RPMI8226 (cell line): ENCODE results near the gene RICTOR.

Experiments
- DNase-seq: peaks from one replicate; pipeline ENCODE4 v3.0.0-alpha.2; 2015

RICTOR gene, protein sequence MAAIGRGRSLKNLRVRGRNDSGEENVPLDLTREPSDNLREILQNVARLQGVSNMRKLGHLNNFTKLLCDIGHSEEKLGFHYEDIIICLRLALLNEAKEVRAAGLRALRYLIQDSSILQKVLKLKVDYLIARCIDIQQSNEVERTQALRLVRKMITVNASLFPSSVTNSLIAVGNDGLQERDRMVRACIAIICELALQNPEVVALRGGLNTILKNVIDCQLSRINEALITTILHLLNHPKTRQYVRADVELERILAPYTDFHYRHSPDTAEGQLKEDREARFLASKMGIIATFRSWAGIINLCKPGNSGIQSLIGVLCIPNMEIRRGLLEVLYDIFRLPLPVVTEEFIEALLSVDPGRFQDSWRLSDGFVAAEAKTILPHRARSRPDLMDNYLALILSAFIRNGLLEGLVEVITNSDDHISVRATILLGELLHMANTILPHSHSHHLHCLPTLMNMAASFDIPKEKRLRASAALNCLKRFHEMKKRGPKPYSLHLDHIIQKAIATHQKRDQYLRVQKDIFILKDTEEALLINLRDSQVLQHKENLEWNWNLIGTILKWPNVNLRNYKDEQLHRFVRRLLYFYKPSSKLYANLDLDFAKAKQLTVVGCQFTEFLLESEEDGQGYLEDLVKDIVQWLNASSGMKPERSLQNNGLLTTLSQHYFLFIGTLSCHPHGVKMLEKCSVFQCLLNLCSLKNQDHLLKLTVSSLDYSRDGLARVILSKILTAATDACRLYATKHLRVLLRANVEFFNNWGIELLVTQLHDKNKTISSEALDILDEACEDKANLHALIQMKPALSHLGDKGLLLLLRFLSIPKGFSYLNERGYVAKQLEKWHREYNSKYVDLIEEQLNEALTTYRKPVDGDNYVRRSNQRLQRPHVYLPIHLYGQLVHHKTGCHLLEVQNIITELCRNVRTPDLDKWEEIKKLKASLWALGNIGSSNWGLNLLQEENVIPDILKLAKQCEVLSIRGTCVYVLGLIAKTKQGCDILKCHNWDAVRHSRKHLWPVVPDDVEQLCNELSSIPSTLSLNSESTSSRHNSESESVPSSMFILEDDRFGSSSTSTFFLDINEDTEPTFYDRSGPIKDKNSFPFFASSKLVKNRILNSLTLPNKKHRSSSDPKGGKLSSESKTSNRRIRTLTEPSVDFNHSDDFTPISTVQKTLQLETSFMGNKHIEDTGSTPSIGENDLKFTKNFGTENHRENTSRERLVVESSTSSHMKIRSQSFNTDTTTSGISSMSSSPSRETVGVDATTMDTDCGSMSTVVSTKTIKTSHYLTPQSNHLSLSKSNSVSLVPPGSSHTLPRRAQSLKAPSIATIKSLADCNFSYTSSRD (N-terminal part only)

DNA sequence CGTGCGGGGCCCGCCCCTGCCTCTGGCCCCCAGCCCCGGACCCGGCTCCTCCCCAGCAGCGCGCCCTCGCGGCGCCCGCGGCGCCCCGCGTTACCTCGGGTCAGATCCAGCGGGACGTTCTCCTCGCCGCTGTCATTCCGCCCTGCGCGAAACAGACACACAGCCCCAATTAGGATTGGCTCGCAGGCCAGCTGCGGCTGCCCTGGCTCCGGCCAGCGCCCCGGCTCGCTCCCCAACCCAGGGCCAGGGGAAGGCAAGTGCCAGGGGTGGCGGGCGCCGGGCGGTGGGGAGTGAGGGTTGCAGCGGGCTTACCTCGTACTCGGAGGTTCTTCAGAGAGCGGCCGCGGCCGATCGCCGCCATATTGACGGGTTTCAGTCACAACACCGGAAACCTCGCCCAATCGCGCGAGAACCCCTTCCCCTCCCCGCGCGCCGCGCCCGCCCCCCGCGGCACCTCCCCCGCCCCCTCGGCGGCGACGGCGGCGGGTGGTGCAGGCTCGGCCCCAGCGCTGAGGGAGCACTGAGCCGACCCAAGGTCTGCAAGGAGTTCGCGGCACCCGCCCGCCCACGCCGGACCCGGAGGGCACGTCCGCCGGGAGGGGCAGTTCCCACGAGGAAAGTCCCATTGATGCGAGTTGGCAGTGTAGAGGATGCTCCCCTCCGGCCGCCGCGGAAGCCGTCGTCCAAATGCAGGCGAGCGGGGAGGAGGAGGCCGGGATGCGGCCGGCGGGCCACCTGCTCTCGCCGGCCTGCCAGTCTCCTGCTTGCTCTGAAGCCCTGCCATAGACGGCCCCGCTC, at the start of gene RICTOR:
Gene RICTOR (minus strand): TSS at position 383 of the 798 bp plus-strand sequence. CDS start 22 bp downstream, at position 361.
- peak; percentile 96 for DNase-seq

DNA sequence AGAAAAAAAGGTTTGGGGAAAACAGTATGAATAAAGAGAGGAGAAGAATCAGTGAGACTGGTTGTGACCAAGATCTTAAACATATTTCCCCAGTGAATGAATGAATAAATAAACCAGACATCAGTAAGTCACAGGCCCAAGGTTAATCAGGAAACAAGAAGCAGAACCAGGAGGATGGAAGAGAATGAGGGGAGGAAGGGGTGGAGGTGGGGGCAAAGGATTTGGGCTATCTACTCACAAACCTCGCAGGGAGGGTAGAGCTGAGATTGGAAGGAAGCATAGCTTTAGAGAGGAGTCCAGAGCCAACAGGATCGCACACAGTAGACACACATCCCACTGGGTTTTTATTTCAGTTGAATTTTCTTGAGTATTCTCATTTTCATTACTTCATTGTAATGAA, 47.7 kb upstream of the RICTOR start:
- DNase-seq = no peak

DNA sequence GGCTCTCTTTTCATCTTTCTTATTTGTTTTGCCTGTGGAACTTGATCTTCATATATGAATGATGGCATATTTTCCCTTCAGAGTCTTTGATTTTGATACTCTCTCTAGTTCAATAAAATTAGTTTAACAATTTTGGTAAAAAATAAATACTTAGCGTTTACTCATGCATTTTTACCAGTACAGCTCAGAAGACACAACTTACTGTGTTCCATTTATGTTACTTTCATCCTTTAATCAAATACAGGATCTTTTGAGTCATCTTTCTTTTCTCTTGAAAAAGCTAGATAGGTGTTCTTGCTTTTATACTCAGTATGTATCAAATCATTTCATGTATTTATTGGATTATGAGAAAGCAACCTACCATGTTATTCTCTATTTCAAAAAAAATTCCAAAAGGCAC, 47.1 kb upstream of the RICTOR start:
- DNase-seq = no peak

DNA sequence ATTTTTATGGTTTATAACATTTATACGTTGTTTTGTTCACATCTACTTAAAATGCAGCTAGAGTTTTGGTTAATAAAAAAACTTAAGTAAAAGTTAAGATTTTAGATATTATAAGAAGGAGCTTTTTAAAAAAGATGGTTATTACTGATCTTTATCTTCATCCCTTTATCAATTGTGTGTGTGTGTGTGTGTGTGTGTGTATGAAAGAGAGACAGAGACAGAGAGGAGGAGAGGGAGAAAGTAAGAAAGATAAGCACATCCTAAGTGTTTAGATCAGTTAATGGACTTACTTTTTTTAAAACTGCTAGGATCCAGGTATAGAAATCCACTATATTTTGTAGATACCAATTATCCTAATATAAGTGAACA, 45.8 kb upstream of the RICTOR start:
- DNase-seq = no peak

DNA sequence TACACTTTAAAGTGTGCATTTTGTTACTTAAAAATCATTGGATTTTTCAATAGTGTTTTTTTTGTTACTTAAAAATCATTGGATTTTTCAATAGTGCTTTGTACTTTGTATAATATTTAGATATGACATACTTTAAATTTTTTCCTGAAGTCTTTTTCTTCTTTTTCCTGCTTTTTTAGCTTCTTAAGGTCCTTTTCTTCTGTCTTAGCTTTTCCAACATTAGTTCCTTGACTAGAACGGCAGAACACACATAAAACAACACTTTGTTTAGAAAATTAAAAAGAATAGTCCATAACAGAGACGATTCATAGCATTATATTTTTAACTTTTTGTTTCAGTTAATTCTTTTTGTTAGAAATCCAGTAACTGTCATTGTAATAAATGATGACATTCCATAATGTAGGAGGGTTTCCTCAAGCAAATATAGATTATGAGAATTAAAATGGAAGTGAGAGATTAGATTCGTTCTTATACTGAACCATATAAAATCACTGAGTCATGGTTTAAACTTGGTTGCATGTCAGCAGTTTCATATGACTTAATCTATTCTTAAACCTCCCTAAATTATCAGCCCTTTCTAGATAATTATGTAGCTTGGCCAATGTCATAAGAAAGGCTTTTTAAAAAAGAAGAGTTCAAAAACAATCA, 45.3 kb upstream of the RICTOR start:
- no peak for DNase-seq

DNA sequence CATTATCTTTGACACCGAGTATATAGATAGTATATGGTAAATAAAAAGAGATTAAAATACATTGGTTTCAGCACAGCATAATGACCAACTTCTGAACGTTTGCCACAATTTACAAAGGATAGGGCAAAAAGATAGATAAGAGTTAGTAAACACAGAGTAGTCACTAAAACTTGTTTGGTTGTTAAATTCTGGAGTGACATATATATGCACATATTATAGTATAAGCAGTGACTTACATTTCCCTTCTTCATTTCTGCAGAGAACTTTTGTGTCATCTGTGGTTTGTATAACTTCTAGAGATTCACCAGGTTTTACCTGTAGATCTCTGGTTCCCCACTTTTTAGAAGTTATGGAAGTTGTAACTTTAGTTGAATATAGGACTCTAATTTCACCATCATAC, 44.4 kb upstream of the RICTOR start:
- DNase-seq = no peak

DNA sequence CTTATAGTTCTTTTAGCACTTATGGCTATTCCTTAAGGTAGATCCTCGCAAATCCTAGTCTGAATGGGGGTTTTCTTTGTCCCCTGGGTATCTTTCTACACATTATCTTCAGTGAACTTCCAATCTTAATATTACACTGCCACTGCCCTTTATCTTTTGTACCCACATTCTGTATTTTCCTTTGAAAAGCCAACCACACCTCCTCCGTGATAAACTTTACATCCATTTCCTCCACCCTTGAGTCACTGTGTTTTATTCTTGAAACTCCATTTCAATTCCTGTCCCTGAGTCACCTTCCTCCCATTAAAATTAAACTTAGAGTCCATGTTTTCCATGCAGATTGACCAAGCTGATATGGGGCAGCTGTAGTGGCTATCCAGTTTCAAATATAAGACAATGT, 43.2 kb upstream of the RICTOR start:
- DNase-seq = no peak

DNA sequence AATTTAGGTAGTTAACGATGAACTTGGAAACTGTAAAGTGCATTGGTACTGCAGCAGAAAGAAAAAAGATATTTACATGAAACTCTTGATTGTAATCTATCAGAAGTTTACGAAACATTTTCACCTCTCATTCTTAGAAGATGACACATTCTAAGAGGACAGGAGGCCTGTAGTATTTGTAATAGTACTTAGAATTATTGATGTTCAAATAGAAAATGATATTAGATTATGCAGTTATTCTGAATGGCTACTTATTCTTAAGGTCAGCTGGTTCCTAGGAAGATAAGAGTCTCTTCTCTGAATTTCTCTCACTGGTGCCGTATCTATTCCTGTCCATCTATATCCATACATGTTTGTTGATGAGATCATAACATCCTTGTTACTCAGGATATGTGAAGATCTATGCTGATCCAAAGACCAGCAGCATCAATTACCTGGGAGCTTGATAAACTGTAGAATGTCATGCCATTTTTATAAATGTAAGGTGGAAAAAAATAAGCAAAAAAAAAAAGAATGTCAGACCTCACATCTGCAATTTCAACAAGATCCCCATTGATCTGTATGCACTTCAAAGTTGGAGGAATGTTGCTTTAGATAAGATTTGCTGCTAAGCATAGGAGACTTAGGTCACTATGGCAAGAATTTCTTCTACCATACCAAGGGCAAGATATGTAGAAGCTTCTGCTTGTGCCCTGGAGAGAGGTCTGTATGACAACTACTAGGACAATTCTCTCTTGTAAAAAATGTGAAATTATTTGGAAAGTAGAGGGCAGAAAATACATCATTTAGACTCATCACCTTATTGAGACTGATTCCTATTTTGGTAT, 42.4 kb upstream of the RICTOR start:
- DNase-seq = no peak

DNA sequence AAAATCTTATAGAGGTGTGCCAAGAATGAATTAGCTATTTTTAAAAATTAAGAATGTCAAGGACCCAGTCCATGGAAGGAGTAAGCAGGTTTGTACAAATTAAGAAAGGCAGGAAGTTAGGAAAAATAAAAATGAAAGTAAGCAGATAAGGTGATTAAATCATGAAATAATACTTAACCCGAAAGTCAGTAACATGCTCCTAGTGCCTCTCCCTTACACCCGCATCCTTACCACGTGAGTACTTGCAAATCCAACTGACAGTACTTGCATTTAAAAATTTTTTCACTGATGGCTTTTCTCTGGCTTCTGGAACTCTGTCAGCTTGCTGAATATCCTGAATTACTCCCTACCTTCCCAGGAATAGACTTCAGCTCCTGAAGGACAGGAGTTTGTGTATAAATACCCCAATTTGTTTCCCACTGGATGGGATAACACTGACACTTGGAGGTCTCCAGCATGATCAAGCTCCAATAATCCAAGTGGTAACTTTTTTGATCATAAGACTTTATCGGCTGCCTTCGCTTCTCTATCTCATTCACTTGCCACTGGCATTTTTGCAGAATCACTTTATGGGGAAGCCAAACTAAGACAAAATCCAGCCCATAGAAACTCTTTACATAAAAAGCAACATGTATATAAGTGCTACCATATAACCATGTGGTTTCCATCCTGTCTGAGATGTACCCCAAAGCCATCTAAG, 41.6 kb upstream of the RICTOR start:
- DNase-seq = no peak

DNA sequence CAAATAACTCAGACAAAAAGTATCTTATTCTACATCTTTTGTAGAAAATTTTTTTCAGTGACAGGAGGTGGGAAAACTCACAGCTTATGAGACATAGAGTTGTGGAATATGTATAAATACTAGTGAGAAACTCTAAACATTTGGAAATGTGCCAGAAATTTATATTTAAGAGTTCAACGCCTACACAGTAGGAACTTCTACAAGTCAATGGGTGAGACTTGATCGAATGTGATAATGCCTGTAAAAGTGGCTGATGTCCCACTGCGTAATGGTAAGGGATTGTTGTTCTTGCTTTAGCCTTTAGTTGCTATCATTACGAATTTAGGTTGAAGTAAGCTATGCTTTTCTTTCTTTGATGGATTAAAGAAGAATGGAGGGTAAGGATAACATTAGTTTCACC, 40.0 kb upstream of the RICTOR start:
- DNase-seq = no peak

DNA sequence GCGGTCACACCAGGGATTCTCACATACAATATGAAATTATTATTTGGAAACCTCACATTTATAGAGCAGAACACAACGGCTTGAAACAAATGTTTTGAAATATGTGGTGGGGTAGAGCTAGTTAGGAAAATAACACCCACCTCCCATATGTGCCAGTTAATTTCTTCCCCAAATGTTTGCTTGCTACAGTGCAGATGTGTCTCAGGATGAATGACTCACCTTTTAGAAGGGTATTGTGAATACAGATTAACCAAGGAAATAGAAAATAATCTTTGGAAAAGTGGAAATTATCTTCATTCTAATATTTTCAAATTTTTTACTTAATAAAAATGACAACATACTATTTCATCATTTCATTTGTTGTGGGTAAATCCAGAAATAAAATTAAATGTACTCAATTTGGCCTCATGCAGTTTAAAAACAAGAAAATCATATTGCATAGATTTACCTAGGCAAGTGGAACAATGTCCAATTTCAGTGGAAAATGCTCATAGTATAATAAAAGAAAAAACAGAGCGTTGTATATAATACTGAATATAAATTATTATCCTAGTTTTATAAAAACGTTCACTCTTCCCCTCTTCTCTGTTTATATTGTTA, 39.3 kb upstream of the RICTOR start:
- no peak for DNase-seq

DNA sequence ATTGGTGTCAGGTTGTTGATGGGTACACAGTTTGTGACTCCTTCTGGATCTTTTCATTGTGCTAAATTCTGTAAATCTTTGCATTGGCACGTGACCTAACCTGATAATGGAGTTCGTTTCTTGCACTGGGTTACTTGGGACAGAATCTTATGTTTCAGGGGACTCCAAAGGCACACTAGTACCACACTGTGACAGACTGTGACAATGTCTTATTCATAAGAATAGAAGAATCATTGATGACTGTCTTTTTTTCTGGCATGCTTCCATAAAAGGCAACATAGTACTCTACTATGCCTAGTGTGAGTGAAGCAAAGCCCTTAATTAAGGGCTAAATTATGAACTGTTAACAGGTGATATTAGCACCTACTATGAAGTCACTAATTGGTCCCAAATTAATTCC, 35.4 kb upstream of the RICTOR start:
- no peak for DNase-seq

DNA sequence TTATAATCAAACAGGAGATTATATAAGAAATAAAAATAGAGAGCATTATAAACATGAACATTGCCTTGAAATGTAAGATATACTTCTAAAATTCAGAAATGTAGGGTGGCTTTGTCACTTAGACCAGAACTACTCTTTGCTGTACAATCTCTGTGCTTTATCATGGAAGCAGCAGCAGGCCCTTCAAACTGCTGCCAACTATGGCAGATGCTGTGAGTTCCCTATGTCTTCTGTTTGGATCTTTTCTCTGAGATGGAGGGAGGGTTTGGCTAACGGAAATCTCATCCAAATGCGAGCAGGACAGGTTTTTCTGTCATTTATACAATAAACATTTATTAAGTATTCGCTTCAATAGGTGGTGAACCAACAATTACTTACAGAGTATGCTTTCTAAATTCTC, 34.8 kb upstream of the RICTOR start:
- DNase-seq = no peak

DNA sequence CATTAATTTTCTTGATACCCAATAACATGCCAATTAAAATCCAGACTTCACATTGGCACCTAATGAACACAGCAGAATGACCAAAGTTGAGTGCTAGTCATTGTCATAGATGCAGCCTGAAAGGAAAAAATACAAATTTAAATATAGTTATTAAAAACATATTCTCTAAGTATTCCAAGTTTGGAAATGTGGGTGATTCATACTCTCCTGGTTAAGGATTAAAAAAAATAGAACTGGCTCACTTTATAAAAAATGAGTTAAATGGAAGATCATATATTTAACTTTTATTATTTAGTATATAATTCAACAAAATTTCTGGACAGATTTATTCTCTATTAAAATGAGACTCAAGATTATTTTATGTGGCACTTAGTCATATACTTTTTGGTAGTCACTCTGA, 33.2 kb upstream of the RICTOR start:
- DNase-seq = no peak

DNA sequence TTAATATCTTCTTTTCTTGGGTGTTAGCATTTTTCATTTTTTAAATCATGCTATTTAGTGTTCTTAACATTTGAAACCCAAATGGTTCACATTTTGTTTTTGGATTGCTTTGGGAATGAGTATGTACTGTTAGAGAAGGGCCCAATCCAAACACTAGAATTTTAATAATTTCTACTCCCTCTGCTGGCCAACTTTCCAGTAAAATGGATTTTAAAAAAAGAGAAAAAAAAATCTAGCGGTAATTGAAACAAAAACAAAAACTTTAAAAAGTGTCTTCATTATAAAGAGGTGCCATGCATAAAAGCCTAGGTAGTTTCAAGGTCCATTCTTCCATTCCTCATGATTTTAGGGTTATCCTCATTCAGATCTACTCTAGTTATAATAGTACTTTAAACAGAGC, 32.1 kb upstream of the RICTOR start:
- DNase-seq = no peak

DNA sequence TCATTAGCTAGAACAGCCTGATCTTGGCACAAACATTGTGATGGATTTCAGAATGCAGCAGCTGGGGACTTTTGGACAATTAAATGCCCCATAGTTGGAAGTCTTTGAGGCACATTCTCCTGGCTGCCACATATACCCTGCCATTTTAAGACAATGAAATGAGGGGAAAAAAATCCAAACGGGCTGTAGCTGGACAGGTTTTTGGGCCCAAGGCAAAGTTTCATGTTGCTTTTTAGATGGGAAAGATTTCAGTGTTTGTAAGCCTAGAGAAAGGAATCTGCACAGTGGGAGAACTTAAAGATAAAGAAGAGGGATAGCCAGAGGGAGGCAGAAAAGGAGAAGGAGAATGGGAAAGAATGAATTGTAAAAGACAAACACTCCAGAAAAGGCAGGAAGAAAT, 30.0 kb upstream of the RICTOR start:
- no peak for DNase-seq

DNA sequence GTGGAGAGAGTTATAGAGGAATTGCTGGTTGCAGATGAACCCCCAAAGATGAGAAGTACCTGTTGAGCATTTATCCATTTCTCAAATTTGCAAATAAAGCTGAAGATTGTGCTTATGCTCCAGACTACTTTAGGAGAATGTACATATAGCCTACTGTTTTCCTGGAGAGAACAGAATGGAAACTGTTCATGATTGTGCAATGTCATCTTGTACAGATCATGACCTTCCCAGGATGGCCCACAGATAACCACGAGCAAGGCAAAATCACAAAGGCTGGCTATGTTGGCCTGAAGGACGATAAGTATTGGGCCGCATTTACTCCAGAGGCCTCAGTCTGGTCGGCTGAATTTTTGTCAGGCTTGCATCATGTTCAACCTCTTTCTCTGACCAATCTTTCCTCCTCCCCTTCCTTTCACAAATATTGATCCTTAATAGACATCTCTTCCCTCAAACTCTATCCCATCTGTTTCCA, 28.5 kb upstream of the RICTOR start:
- DNase-seq = no peak

DNA sequence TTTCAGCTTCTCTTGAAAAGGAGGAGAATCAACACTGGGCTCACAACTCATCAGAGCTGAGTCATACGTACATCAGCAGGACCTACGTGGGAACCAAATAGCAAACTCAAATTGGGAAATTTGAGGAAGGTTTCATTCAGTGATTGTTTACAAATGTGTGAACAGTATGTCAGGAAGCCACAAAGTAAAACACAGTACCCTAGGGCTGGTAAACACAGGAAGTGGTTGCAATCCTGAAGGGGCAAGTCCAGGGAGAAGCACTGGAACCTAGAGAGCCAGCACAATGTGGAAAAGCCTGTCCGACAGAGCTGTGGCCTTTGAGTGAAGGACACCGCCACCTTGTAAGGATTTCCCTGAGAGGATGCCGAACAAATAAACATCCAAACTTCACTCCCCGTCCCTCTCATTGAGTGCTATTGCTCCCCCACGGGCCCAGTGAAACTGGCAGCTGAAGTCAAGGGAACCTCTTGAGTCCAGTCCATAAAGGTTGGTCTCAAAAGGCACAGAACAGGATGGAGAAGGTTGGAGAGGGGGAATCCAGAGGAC, 26.7 kb upstream of the RICTOR start:
- DNase-seq = no peak

DNA sequence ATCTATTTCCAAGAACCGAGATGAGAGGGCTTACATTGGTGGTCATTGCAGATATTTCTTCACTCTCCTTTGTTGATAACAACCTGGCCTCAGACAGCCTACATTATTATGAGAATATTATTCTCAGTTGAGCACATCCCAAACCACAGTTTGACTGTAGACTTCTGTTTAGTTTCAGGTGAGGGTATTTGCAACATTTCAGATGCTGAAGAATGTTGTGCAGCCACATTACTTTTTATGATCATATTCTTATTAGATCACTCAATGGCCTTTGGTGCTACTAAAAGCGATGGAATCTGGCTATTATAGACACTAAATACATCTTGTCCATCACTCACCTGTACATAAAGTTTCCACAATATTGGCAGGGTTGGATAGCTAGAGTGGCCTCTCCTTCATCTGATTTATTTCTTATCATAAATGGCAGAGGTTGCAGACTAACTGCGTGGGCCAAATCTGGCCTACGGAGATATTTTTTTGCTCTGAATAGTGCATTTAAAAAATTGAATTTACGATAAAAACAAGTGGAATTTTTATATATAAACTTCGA, 26.2 kb upstream of the RICTOR start:
- DNase-seq = no peak
